PC-3 (cell line): Measurements from ENCODE around the gene GSG1L. TPM values are rescaled to one million over a fixed set of nuclear protein-coding genes. Genes with fewer than 3 reads are reported as not detected.

Experiments
- ATAC-seq: fragments of 200-7000 bp; cut with Tn5 transposase; 2 replicates; pipeline ENCODE4 v1.9.1; 2020; ENCODE audit warnings: mild to moderate bottlenecking, moderate library complexity
- BruUV-seq: library from RNA; stranded (reverse); fragments of 400-500 nt; replicated peaks from 2 replicates; lab custom pipeline; 2021; lab: Mats Ljungman, UMichigan
- CTCF ChIA-PET: fragments of 300-600 bp; sonication (Branson Sonifier 250); formaldehyde crosslinking; loops from one replicate; lab custom pipeline; 2022; ENCODE audit warnings: antibody characterized with exemption; lab: Charles Lee
- POLR2A ChIA-PET: fragments of 300-600 bp; sonication (Branson Sonifier 250); formaldehyde crosslinking; loops from one replicate; lab custom pipeline; 2022; ENCODE audit warnings: antibody characterized with exemption; ENCODE audit not compliant: unreplicated experiment; lab: Charles Lee
- DNase-seq: peaks from one replicate; pipeline ENCODE4 v3.0.0-alpha.2; 2015
- H2AFZ ChIP-seq: fragments of 300-600 bp; sonication (generic); 2 replicates; pipeline ENCODE4 v1.6.0; 2016; ENCODE audit warnings: antibody characterized with exemption, low read length
- H3F3A ChIP-seq: fragments of 300-600 bp; sonication (generic); one replicate; pipeline ENCODE4 v1.6.0; 2017; ENCODE audit warnings: antibody characterized with exemption, low read length, control low read depth, mild to moderate bottlenecking; ENCODE audit not compliant: unreplicated experiment
- H3K27ac ChIP-seq: fragments of 300-600 bp; sonication (generic); 2 replicates; pipeline ENCODE4 v1.5.1; 2016; ENCODE audit warnings: mild to moderate bottlenecking, low read length
- H3K27me3 ChIP-seq: fragments of 300-600 bp; sonication (generic); 2 replicates; pipeline ENCODE4 v1.6.1; 2016; ENCODE audit warnings: low read length, mixed read lengths
- H3K36me3 ChIP-seq: fragments of 300-600 bp; sonication (generic); 2 replicates; pipeline ENCODE4 v1.6.1; 2016; ENCODE audit warnings: low read depth, mixed run types, low read length, mixed read lengths
- H3K4me1 ChIP-seq: fragments of 300-600 bp; sonication (generic); 2 replicates; pipeline ENCODE4 v1.5.1; 2016; ENCODE audit warnings: low read length; ENCODE audit not compliant: insufficient read depth
- H3K4me2 ChIP-seq: fragments of 300-600 bp; sonication (generic); 2 replicates; pipeline ENCODE4 v1.6.0; 2016; ENCODE audit warnings: low read length
- H3K4me3 ChIP-seq: fragments of 300-600 bp; sonication (generic); 2 replicates; pipeline ENCODE4 v1.5.1; 2016; ENCODE audit warnings: mild to moderate bottlenecking, low read length, mixed read lengths
- H3K79me2 ChIP-seq: fragments of 300-600 bp; sonication (generic); 2 replicates; pipeline ENCODE4 v1.6.1; 2017; ENCODE audit warnings: low read length, mixed read lengths
- H3K9ac ChIP-seq: fragments of 300-600 bp; sonication (generic); 2 replicates; pipeline ENCODE4 v1.6.0; 2016; ENCODE audit warnings: mild to moderate bottlenecking, low read length
- H3K9me2 ChIP-seq: fragments of 300-600 bp; sonication (generic); replicated peaks from 2 replicates; pipeline ENCODE4 v1.6.1; 2016; ENCODE audit warnings: mixed run types, low read length, mixed read lengths
- H3K9me3 ChIP-seq: fragments of 300-600 bp; sonication (generic); 2 replicates; pipeline ENCODE4 v1.6.1; 2016; ENCODE audit warnings: low read length, mixed read lengths
- H4K20me1 ChIP-seq: fragments of 300-600 bp; sonication (generic); 2 replicates; pipeline ENCODE4 v1.6.1; 2016; ENCODE audit warnings: low read length, mixed read lengths
- EZH2 ChIP-seq: fragments of 300-600 bp; sonication (generic); IDR thresholded peaks from one replicate; pipeline ENCODE4 v1.6.1; 2017; ENCODE audit warnings: antibody characterized with exemption, mild to moderate bottlenecking, low read length; ENCODE audit not compliant: unreplicated experiment
- EZH2phosphoT487 ChIP-seq: fragments of 300-600 bp; sonication (generic); IDR thresholded peaks from 2 replicates; pipeline ENCODE4 v1.6.1; 2018; ENCODE audit warnings: mild to moderate bottlenecking, antibody characterized with exemption, low read length, borderline replicate concordance
- intact Hi-C: fragments of 100-400 bp; cut with micrococcal nuclease; formaldehyde crosslinking; loops from 2 replicates; pipeline ENCODE4 v1.9.0; 2023
- total RNA-seq: library from RNA; depleted of rRNA; stranded (reverse); fragments of >200 nt; gene quantifications from 2 replicates; pipeline ENCODE4 v1.2.3, GENCODE V29; 2014
- TF ChIP-seq, protein P1 (sequence below): fragments of 300-600 bp; sonication (generic); conservative IDR thresholded peaks from 2 replicates; pipeline ENCODE4 v1.5.1; 2017; ENCODE audit warnings: antibody characterized with exemption, low read depth, mild to moderate bottlenecking, low read length

The GSG1L gene
- total RNA-seq, 1 experiment from 2014 or later: not detected

DNA sequence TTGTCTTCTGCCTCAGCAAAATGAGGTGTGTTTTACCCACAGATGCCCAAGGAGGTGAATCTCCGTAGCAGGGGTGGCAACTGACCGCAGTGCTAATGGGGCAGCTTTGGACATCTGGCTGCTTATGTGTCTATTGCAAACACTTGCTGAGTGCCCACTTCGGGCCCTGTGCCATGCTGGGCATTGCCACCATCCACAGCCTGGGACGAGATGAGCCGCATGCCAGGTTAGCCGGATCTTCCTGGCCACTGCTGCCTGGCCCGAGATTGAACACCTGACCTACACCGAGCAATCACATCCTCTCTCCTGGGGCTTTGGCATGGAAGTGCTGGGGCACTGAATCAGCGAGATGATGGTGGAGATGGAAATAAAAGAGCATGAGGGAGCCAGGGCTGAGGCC, 238.7 kb downstream of the GSG1L start:
- no peak for TF ChIP-seq EZH2
- TF ChIP-seq EZH2phosphoT487: no peak
- TF ChIP-seq, protein P1, sequence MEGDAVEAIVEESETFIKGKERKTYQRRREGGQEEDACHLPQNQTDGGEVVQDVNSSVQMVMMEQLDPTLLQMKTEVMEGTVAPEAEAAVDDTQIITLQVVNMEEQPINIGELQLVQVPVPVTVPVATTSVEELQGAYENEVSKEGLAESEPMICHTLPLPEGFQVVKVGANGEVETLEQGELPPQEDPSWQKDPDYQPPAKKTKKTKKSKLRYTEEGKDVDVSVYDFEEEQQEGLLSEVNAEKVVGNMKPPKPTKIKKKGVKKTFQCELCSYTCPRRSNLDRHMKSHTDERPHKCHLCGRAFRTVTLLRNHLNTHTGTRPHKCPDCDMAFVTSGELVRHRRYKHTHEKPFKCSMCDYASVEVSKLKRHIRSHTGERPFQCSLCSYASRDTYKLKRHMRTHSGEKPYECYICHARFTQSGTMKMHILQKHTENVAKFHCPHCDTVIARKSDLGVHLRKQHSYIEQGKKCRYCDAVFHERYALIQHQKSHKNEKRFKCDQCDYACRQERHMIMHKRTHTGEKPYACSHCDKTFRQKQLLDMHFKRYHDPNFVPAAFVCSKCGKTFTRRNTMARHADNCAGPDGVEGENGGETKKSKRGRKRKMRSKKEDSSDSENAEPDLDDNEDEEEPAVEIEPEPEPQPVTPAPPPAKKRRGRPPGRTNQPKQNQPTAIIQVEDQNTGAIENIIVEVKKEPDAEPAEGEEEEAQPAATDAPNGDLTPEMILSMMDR: no peak
- Histone ChIP-seq H3K27ac (no peak overlapping the region), H2AFZ (no peak overlapping the region), H3K4me3 (no peak overlapping the region), H4K20me1 (no peaks in the 10 kb centered on the region), H3K4me1 (no peaks in the 10 kb centered on the region), H3K9me2 (no peaks in the 10 kb centered on the region), H3K79me2 (no peaks in the 10 kb centered on the region), H3K27me3 (peaks cover 10% of the 10 kb centered on the region; the same call in 1 of the 2 replicates), H3K9me3 (no peaks in the 10 kb centered on the region), H3F3A (no peaks in the 10 kb centered on the region), H3K36me3 (no peaks in the 10 kb centered on the region), H3K9ac (no peak overlapping the region), H3K4me2 (no peak overlapping the region)
- intact Hi-C loops: loop anchor here (5.0 kb wide), 1 partner anchor 182 kb away; no protein-coding TSS in a partner anchor
- no TSS peak for BruUV-seq
- POLR2A ChIA-PET: no interaction called here
- CTCF ChIA-PET: no interaction called here
- DNase-seq (no peak), ATAC-seq (no peak)

DNA sequence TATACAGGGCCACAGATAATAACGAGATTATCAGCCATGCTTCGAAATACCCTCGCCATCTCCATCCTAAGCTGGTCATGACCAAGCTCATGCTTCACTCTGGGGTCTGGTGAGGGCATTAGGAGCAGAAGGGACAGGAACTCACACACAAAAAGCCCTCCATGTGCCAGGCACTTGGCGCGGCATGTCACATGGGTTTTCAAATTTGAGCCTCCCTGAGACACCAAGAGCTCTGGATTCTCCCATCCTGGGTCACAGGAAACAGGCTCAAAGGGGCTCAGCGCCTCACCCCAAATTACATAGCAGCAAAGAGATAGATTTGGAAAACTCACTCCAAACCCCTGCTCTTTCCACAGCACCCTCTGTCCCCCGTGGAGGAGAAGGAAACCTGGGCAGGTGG, 239.5 kb downstream of the GSG1L start:
- Histone ChIP-seq H3K27me3 (peaks cover 17% of the 10 kb centered on the region), H3K9me3 (no peaks in the 10 kb centered on the region), H2AFZ (no peak overlapping the region), H3K9me2 (no peaks in the 10 kb centered on the region), H3K79me2 (no peaks in the 10 kb centered on the region), H3K36me3 (no peaks in the 10 kb centered on the region), H3K4me3 (no peak overlapping the region), H3F3A (no peaks in the 10 kb centered on the region), H3K27ac (no peak overlapping the region), H3K4me2 (no peak overlapping the region), H3K4me1 (no peaks in the 10 kb centered on the region), H3K9ac (no peak overlapping the region), H4K20me1 (no peaks in the 10 kb centered on the region)
- ChIA-PET POLR2A (no interaction called here), CTCF (no interaction called here)
- BruUV-seq: no TSS peak
- TF ChIP-seq EZH2phosphoT487: no peak
- TF ChIP-seq, protein P1: no peak
- TF ChIP-seq EZH2: no peak
- ATAC-seq (no peak), DNase-seq (no peak)
- intact Hi-C loops: loop anchor here (5.0 kb wide), 1 partner anchor 182 kb away; no protein-coding TSS in a partner anchor

DNA sequence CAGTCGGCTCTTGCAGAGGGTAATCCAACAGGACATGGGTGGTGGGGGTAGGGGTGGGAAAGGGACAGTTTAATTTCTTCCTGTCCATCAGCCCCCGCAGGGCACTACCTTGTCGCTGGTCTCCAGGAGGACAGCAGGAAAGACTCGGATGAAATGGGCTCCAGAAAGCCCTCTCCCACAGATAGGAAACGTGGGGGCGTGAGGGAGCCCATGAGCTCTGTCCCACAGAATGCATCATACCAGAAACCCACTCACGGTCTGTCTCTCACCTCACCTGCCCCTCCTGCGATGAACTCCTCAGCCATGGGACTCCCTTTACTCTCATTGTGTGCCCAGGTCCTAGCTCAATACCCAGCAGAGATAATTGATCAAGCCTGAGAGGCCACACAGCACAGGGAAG, 240.1 kb downstream of the GSG1L start:
- CTCF ChIA-PET: no interaction called here
- BruUV-seq: no TSS peak
- H3K27ac ChIP-seq: no peak overlapping the region
- no peak overlapping the region for H3K4me3 ChIP-seq
- DNase-seq (no peak), ATAC-seq (no peak)
- no peaks in the 10 kb centered on the region for H3K79me2 ChIP-seq
- no peaks in the 10 kb centered on the region for H3K9me2 ChIP-seq
- no peaks in the 10 kb centered on the region for H3K9me3 ChIP-seq
- intact Hi-C loops: loop anchor here (5.0 kb wide), 1 partner anchor 181 kb away; no protein-coding TSS in a partner anchor
- POLR2A ChIA-PET: no interaction called here
- no peak overlapping the region for H3K9ac ChIP-seq
- no peaks in the 10 kb centered on the region for H4K20me1 ChIP-seq
- H3K4me2 ChIP-seq: no peak overlapping the region
- H3K27me3 ChIP-seq: peaks cover 21% of the 10 kb centered on the region
- H2AFZ ChIP-seq: no peak overlapping the region
- no peak for TF ChIP-seq EZH2
- TF ChIP-seq EZH2phosphoT487: no peak
- TF ChIP-seq, protein P1: no peak
- no peaks in the 10 kb centered on the region for H3K36me3 ChIP-seq
- H3K4me1 ChIP-seq: no peaks in the 10 kb centered on the region
- H3F3A ChIP-seq: no peaks in the 10 kb centered on the region
